H1 (cell line): ENCODE data around the gene LYL1.

ENCODE experiments used
- CTCF ChIP-seq, 3 experiments: IDR thresholded peaks; 1 replicate in 2 of 3; 2 replicates in 1 of 3; pipeline versions ENCODE4 v1.5.1 to v1.6.1; 2011; ENCODE audit warnings: low read length in 3 of 3, mild to moderate bottlenecking in 3 of 3, inconsistent platforms in 2 of 3, low read depth in 1 of 3, moderate library complexity in 1 of 3; ENCODE audit not compliant: insufficient read depth in 1 of 3; ENCODE audit errors: control extremely low read depth in 1 of 3
- POLR2A ChIP-seq, 2 experiments: IDR thresholded peaks; 1 replicate in 1 of 2; 2 replicates in 1 of 2; pipeline ENCODE4 v1.6.1; 2011; ENCODE audit warnings: low read depth in 2 of 2, low read length in 2 of 2, mild to moderate bottlenecking in 2 of 2; ENCODE audit errors: control extremely low read depth in 1 of 2
- TAF1 ChIP-seq: IDR thresholded peaks from 2 replicates; pipeline ENCODE4 v1.6.1; 2011; ENCODE audit warnings: mild to moderate bottlenecking, low read depth, low read length

GRCh38 chr19:13063461-13064091 is 39.1 kb downstream of the LYL1 start:
- TF ChIP-seq CTCF (IDR thresholded peaks at IDR 0.05; ENCODE audit: control extremely low read depth in 1 of 3, insufficient read depth in 1 of 3, low read depth in 1 of 3, low read length in 3 of 3), result no peak
- no peak for TF ChIP-seq TAF1
- TF ChIP-seq POLR2A (IDR thresholded peaks at IDR 0.05; ENCODE audit: control extremely low read depth in 1 of 2, low read depth in 2 of 2, low read length in 2 of 2), result no peak
